KMS-11 (cell line): Measurements from ENCODE around the gene FAM170B.

Experiments used
- H2AFZ ChIP-seq: fragments of 200-600 bp; sonication (generic); 2 replicates; pipeline ENCODE4 v1.6.1; 2016; ENCODE audit warnings: antibody characterized with exemption, mixed run types, low read depth
- H3K27ac ChIP-seq: fragments of 200-600 bp; sonication (generic); 2 replicates; pipeline ENCODE4 v1.6.1; 2016; ENCODE audit warnings: mild to moderate bottlenecking, mixed run types
- H3K27me3 ChIP-seq: fragments of 200-600 bp; sonication (generic); 2 replicates; pipeline ENCODE4 v1.6.1; 2017; ENCODE audit warnings: mild to moderate bottlenecking, low read depth, mixed run types, moderate library complexity; ENCODE audit not compliant: insufficient read depth
- H3K36me3 ChIP-seq: fragments of 200-600 bp; sonication (generic); 2 replicates; pipeline ENCODE4 v1.6.1; 2017; ENCODE audit warnings: mild to moderate bottlenecking, mixed run types; ENCODE audit not compliant: insufficient read depth
- H3K4me1 ChIP-seq: fragments of 200-600 bp; sonication (generic); 2 replicates; pipeline ENCODE4 v1.6.1; 2016; ENCODE audit warnings: mild to moderate bottlenecking, low read depth, mixed run types; ENCODE audit not compliant: poor library complexity, severe bottlenecking
- H3K4me2 ChIP-seq: fragments of 200-600 bp; sonication (generic); 2 replicates; pipeline ENCODE4 v1.7.0; 2016; ENCODE audit warnings: mild to moderate bottlenecking, mixed run types
- H3K4me3 ChIP-seq: fragments of 200-600 bp; sonication (generic); IDR thresholded peaks from 2 replicates; pipeline ENCODE4 v1.6.1; 2017; ENCODE audit warnings: low read depth, low read length, mixed read lengths; ENCODE audit not compliant: insufficient read depth
- H3K79me2 ChIP-seq: fragments of 200-600 bp; sonication (generic); 2 replicates; pipeline ENCODE4 v1.6.1; 2016; ENCODE audit warnings: low read depth, mixed run types; ENCODE audit not compliant: insufficient read depth
- H3K9ac ChIP-seq: fragments of 200-600 bp; sonication (generic); 2 replicates; pipeline ENCODE4 v1.6.1; 2016; ENCODE audit warnings: mild to moderate bottlenecking, mixed run types
- H4K20me1 ChIP-seq: fragments of 200-600 bp; sonication (generic); 2 replicates; pipeline ENCODE4 v1.6.1; 2016; ENCODE audit warnings: mild to moderate bottlenecking, mixed run types; ENCODE audit not compliant: insufficient read depth
- TF ChIP-seq, protein P1 (sequence below): fragments of 200-600 bp; sonication (generic); conservative IDR thresholded peaks from 2 replicates; pipeline ENCODE4 v1.6.1; 2017; ENCODE audit warnings: low read depth, mild to moderate bottlenecking, antibody characterized with exemption, low read length, moderate library complexity, mixed read lengths

Gene FAM170B

DNA sequence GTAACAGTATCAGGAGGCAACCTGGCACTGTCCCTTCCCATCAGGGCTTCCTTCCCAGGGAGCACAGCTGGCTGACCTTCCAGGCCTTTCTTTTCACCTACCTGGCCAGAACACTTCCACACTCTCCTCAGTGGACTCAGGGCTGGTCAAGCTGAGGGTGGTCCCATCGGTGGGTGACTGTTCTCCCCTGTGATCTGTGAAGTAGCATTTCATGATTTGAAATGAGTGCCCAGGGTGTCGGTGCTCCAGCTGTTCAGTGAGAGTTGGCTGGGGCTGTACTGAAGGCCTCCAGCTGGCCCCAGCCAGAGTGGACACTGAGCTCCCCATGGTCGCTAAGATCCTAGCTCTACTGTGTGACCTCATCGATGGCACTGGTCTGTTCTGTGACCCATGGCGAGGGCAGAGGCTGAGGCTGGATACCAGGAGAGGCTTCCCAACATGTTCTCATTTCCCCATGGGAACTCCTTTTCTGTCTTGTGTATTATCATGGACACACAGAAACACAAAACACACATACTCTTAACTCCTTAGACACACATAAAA is at the start of gene FAM170B:
Gene FAM170B (minus strand): TSS at position 316 of the 543 bp plus-strand sequence. CDS start 103 bp downstream, at position 213.
- Histone ChIP-seq H2AFZ (no peak within 1 kb of the TSS), H4K20me1 (no peaks in the 10 kb centered on the region), H3K9ac (no peak within 1 kb of the TSS), H3K27me3 (no peaks in the 10 kb centered on the region), H3K79me2 (no peaks in the 10 kb centered on the region), H3K4me1 (no peaks in the 10 kb centered on the region), H3K4me3 (no peak within 1 kb of the TSS), H3K36me3 (no peaks in the 10 kb centered on the region), H3K27ac (no peak within 1 kb of the TSS), H3K4me2 (no peak within 1 kb of the TSS)
- TF ChIP-seq, protein P1, sequence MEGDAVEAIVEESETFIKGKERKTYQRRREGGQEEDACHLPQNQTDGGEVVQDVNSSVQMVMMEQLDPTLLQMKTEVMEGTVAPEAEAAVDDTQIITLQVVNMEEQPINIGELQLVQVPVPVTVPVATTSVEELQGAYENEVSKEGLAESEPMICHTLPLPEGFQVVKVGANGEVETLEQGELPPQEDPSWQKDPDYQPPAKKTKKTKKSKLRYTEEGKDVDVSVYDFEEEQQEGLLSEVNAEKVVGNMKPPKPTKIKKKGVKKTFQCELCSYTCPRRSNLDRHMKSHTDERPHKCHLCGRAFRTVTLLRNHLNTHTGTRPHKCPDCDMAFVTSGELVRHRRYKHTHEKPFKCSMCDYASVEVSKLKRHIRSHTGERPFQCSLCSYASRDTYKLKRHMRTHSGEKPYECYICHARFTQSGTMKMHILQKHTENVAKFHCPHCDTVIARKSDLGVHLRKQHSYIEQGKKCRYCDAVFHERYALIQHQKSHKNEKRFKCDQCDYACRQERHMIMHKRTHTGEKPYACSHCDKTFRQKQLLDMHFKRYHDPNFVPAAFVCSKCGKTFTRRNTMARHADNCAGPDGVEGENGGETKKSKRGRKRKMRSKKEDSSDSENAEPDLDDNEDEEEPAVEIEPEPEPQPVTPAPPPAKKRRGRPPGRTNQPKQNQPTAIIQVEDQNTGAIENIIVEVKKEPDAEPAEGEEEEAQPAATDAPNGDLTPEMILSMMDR: no peak

DNA sequence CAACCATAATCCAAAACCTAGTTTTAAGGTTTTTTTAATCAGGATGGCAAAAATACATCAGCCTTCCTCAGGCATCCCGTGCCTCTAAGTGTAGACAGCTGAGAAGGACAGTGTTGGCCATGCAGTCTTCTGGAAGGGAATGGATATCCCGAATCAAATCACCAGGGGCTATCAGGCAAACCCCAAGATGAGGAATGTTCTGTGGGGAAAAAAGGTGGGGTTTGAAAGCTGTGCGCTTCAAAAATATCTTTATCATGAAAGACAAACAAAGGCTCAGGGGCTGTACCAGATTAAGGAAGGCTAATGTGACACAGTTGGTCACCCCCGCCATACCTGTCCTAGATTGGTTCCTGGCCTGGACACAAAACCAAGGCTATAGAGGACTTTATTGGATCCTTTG is 49.0 kb upstream of the FAM170B start:
- TF ChIP-seq, protein P1: no peak
- no peak overlapping the region for H3K27ac ChIP-seq

DNA sequence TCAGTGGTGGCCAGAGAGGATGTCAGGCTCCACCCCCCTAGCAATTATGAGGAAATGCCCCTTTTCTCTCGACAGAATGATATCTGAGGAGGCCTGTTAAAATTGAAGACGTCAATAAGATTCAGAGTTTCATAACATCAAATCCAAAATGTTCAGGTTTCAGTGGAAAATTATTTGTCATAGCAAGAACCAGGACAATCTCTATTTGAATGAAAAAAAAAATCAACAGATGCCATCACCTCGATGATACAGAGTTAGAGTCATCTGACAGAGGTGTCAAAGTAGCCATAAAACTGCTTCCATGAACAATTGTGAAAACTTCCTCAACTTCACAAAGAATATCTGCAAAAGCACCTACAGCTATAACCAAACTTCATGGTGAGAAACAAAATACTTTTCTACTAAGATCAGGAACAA is 46.6 kb upstream of the FAM170B start:
- Histone ChIP-seq H3K27ac (no peak overlapping the region), H3K9ac (no peak overlapping the region), H3K4me2 (no peak overlapping the region), H3K27me3 (no peaks in the 10 kb centered on the region), H3K4me1 (no peaks in the 10 kb centered on the region), H3K36me3 (no peaks in the 10 kb centered on the region), H4K20me1 (no peaks in the 10 kb centered on the region), H2AFZ (no peak overlapping the region), H3K79me2 (no peaks in the 10 kb centered on the region), H3K4me3 (no peak overlapping the region)
- TF ChIP-seq, protein P1: no peak

More for the DNA sequence above, 49.0 kb upstream of the FAM170B start:
- Histone ChIP-seq H2AFZ (no peak overlapping the region), H3K9ac (no peak overlapping the region), H3K4me3 (no peak overlapping the region), H4K20me1 (no peaks in the 10 kb centered on the region), H3K4me2 (no peak overlapping the region), H3K36me3 (no peaks in the 10 kb centered on the region), H3K79me2 (no peaks in the 10 kb centered on the region), H3K27me3 (no peaks in the 10 kb centered on the region), H3K4me1 (no peaks in the 10 kb centered on the region)

DNA sequence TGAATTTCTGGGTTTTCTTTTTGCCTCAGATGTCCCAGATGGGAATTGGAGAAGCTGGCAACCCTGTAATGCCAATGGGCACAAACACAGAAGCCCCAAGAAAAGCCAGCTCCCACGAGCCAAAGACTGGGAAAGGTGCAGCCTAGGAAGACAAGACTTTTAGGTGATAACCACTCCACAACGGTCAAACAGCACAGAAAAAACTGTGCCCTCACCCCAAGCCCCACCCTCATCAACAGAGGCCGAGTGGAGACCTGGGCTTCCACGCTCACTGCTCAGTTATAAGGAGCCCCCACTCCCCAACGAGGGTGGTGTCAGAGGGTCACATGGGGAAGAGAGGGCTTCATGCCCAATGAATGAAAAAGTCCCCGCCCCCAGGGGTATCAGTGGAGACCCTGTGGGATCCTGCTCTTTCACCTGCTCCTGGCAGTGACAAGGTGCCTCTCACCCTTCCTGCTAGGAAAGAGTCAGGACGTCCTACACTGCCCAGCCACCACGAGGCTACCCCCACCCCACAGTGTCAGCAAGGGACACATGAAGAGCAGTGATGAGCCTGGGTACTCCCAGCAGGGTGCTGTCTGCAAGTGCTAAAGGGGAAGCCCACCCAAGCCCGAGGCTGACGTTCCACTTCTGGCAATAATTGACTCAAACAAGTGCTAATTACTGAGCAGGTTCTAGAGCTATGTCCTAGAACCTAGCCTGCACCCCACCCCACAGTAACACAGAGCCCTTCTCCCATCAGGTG is 46.0 kb upstream of the FAM170B start:
- TF ChIP-seq, protein P1: no peak
- no peak overlapping the region for H2AFZ ChIP-seq
- no peak overlapping the region for H3K4me2 ChIP-seq
- no peak overlapping the region for H3K4me3 ChIP-seq
- no peak overlapping the region for H3K9ac ChIP-seq
- H3K27me3 ChIP-seq: no peaks in the 10 kb centered on the region
- no peaks in the 10 kb centered on the region for H3K79me2 ChIP-seq
- no peak overlapping the region for H3K27ac ChIP-seq
- no peaks in the 10 kb centered on the region for H3K36me3 ChIP-seq
- no peaks in the 10 kb centered on the region for H3K4me1 ChIP-seq
- H4K20me1 ChIP-seq: no peaks in the 10 kb centered on the region
